HEK293 (cell line): ENCODE results near the gene PROX2.

Experiments used
- CTCF ChIA-PET: fragments of 350-600 bp; formaldehyde crosslinking; extraction: SDS; loops from one replicate; lab custom pipeline; 2021; ENCODE audit warnings: antibody characterized with exemption; lab: Yijun Ruan, JAX
- POLR2A ChIA-PET: fragments of 300-600 bp; formaldehyde crosslinking; extraction: SDS; loops from one replicate; lab custom pipeline; 2020; ENCODE audit warnings: antibody characterized with exemption, inconsistent platforms; lab: Yijun Ruan, JAX
- H3K27ac ChIP-seq: fragments of 200-500 bp; sonication (Bioruptor generic); 2 replicates; pipeline ENCODE4 v1.5.1; 2014; ENCODE audit warnings: low read depth, low read length, control low read depth, inconsistent platforms; ENCODE audit errors: extremely low read depth
- H3K36me3 ChIP-seq, 2 experiments: fragments of 200-500 bp in 1 of 2; sonication (Bioruptor generic) in 1 of 2; 1 replicate in 1 of 2; 2 replicates in 1 of 2; pipeline ENCODE4 v1.5.1; 2014 to 2017; ENCODE audit warnings: inconsistent platforms in 2 of 2, low read length in 2 of 2; ENCODE audit not compliant: control insufficient read depth in 2 of 2, insufficient read depth in 1 of 2
- H3K4me1 ChIP-seq: fragments of 200-500 bp; sonication (Bioruptor generic); 2 replicates; pipeline ENCODE4 v1.5.1; 2014; ENCODE audit warnings: mild to moderate bottlenecking, low read length, inconsistent platforms; ENCODE audit not compliant: control insufficient read depth, insufficient read depth
- H3K4me3 ChIP-seq: 2 replicates; pipeline ENCODE4 v1.5.1; 2011; ENCODE audit warnings: low read depth, mild to moderate bottlenecking, control low read depth, low read length, moderate library complexity
- H3K9me3 ChIP-seq: fragments of 200-500 bp; sonication (Bioruptor generic); 2 replicates; pipeline ENCODE4 v1.5.1; 2014; ENCODE audit warnings: low read depth, low read length, inconsistent platforms; ENCODE audit not compliant: control insufficient read depth, insufficient read depth
- ELK4 ChIP-seq: IDR thresholded peaks from 2 replicates; pipeline ENCODE4 v1.6.1; 2011; ENCODE audit warnings: mild to moderate bottlenecking, low read depth, low read length, borderline replicate concordance
- KLF16 ChIP-seq: fragments of 450-650 bp; formaldehyde crosslinking; IDR thresholded peaks from 2 replicates; pipeline ENCODE4 v1.5.1; 2017; ENCODE audit warnings: missing biosample characterization, missing genetic modification characterization
- ZBTB1 ChIP-seq: fragments of 450-650 bp; formaldehyde crosslinking; IDR thresholded peaks from 2 replicates; pipeline ENCODE4 v1.5.1; 2016; ENCODE audit warnings: missing biosample characterization, missing genetic modification characterization
- ZFP69B ChIP-seq: fragments of 450-650 bp; formaldehyde crosslinking; IDR thresholded peaks from 2 replicates; pipeline ENCODE4 v1.5.1; 2016; ENCODE audit warnings: missing biosample characterization, missing genetic modification characterization
- ZNF132 ChIP-seq: fragments of 450-650 bp; formaldehyde crosslinking; IDR thresholded peaks from 2 replicates; pipeline ENCODE4 v1.5.1; 2017; ENCODE audit warnings: missing biosample characterization, missing genetic modification characterization, borderline replicate concordance
- ZNF280D ChIP-seq: fragments of 450-650 bp; formaldehyde crosslinking; IDR thresholded peaks from 2 replicates; pipeline ENCODE4 v1.5.1; 2016; ENCODE audit warnings: missing biosample characterization, missing genetic modification characterization
- ZNF302 ChIP-seq: fragments of 450-650 bp; formaldehyde crosslinking; IDR thresholded peaks from 2 replicates; pipeline ENCODE4 v1.5.1; 2016; ENCODE audit warnings: missing biosample characterization, missing genetic modification characterization, low read depth
- ZNF571 ChIP-seq: fragments of 450-650 bp; formaldehyde crosslinking; IDR thresholded peaks from 2 replicates; pipeline ENCODE4 v1.5.0; 2017; ENCODE audit warnings: missing biosample characterization, missing genetic modification characterization
- ZNF768 ChIP-seq: fragments of 450-650 bp; formaldehyde crosslinking; IDR thresholded peaks from 2 replicates; pipeline ENCODE4 v1.5.1; 2018; ENCODE audit warnings: missing biosample characterization, mild to moderate bottlenecking, missing genetic modification characterization
- ZNF791 ChIP-seq: fragments of 450-650 bp; formaldehyde crosslinking; IDR thresholded peaks from 2 replicates; pipeline ENCODE4 v1.5.1; 2016; ENCODE audit warnings: missing biosample characterization, missing genetic modification characterization
- ZNF830 ChIP-seq: fragments of 450-650 bp; IDR thresholded peaks from 2 replicates; pipeline ENCODE4 v1.5.0; 2018; ENCODE audit warnings: missing biosample characterization, missing genetic modification characterization, low read depth, mild to moderate bottlenecking, moderate library complexity
- ZNF843 ChIP-seq: fragments of 450-650 bp; formaldehyde crosslinking; IDR thresholded peaks from 2 replicates; pipeline ENCODE4 v1.5.1; 2016; ENCODE audit warnings: missing biosample characterization, missing genetic modification characterization
- ZSCAN30 ChIP-seq: fragments of 450-650 bp; IDR thresholded peaks from 2 replicates; pipeline ENCODE4 v1.5.1; 2018; ENCODE audit warnings: missing biosample characterization, mild to moderate bottlenecking, missing genetic modification characterization, moderate library complexity
- TF ChIP-seq, protein P1 (sequence below): sonication (generic); formaldehyde crosslinking; IDR thresholded peaks from 2 replicates; pipeline ENCODE4 v1.8.1; 2022; ENCODE audit warnings: mild to moderate bottlenecking, moderate library complexity, missing genetic modification reagents
- TF ChIP-seq, protein P2 (sequence below): fragments of 450-650 bp; formaldehyde crosslinking; IDR thresholded peaks from 2 replicates; pipeline ENCODE4 v1.5.1; 2016; ENCODE audit warnings: missing biosample characterization, missing genetic modification characterization

The PROX2 gene

GRCh38 chr14:74879427-74880182, 3.7 kb upstream of the PROX2 start:
- ChIA-PET CTCF (interaction anchor here (0.6 to 4.7 kb wide), 8 partner anchors 10 to 511 kb away, joined by 3 to 31 read pairs (median 6); no protein-coding TSS in a partner anchor), POLR2A (interaction anchor here (0.5 to 0.7 kb wide), 2 partner anchors 9 to 197 kb away, joined by 3 to 4 read pairs; no protein-coding TSS in a partner anchor)
- no peak overlapping the region for H3K27ac ChIP-seq
- H3K4me3 ChIP-seq: no peak overlapping the region
- H3K9me3 ChIP-seq: no peaks in the 10 kb centered on the region
- H3K4me1 ChIP-seq: peaks cover 14% of the 10 kb centered on the region; the same call in 1 of the 2 replicates
- TF ChIP-seq ZBTB1: no peak
- TF ChIP-seq, protein P1, sequence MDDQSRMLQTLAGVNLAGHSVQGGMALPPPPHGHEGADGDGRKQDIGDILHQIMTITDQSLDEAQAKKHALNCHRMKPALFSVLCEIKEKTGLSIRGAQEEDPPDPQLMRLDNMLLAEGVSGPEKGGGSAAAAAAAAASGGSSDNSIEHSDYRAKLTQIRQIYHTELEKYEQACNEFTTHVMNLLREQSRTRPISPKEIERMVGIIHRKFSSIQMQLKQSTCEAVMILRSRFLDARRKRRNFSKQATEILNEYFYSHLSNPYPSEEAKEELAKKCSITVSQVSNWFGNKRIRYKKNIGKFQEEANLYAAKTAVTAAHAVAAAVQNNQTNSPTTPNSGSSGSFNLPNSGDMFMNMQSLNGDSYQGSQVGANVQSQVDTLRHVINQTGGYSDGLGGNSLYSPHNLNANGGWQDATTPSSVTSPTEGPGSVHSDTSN: no peak
- no peak for TF ChIP-seq ZNF132
- TF ChIP-seq, protein P2, sequence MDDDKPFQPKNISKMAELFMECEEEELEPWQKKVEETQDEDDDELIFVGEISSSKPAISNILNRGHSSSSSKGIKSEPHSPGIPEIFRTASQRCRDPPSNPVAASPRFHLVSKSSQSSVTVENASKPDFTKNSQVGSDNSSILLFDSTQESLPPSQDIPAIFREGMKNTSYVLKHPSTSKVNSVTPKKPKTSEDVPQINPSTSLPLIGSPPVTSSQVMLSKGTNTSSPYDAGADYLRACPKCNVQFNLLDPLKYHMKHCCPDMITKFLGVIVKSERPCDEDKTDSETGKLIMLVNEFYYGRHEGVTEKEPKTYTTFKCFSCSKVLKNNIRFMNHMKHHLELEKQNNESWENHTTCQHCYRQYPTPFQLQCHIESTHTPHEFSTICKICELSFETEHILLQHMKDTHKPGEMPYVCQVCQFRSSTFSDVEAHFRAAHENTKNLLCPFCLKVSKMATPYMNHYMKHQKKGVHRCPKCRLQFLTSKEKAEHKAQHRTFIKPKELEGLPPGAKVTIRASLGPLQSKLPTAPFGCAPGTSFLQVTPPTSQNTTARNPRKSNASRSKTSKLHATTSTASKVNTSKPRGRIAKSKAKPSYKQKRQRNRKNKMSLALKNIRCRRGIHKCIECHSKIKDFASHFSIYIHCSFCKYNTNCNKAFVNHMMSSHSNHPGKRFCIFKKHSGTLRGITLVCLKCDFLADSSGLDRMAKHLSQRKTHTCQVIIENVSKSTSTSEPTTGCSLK (tag by site-specific recombination): no peak
- TF ChIP-seq ZNF280D (tag by site-specific recombination): no peak
- TF ChIP-seq ZNF791: no peak
- TF ChIP-seq ZSCAN30 (tag by site-specific recombination): no peak
- no peak for TF ChIP-seq ZNF843
- TF ChIP-seq ZFP69B (tag by site-specific recombination): no peak
- TF ChIP-seq ZNF571: no peak
- no peak for TF ChIP-seq ZNF830 (tag by site-specific recombination)
- no peak for TF ChIP-seq ZNF302
- peaks cover 4 to 11% of the 10 kb centered on the region in 2 experiments; a peak in 2 of 3 replicates for H3K36me3 ChIP-seq

DNA sequence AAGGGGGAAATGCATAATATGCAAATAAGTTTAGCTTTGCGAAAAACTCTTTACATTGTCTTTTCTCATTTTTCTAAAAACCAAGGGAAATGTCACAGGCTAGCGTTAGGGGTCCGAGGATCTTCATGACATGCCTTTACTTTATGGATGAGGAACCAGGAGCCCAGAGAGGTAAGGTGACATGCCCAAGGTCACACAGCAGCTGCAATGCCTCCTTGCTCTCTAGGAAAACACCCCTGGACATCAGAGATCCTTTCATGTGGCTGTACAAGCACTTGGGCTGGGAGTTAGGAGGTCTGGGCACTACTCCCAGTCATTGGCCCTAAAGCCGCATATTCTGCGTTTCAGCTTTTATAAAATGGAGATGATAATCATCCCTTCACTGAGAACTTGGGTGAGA, 741 bp downstream of the PROX2 start:
- POLR2A ChIA-PET: no interaction called here
- H3K27ac ChIP-seq: no peak overlapping the region
- no peak overlapping the region for H3K4me3 ChIP-seq
- H3K4me1 ChIP-seq: no peaks in the 10 kb centered on the region
- CTCF ChIA-PET: interaction anchor here (0.7 to 6.8 kb wide), 4 partner anchors 14 to 410 kb away, joined by 3 to 49 read pairs (median 4); no protein-coding TSS in a partner anchor
- TF ChIP-seq ZNF768 (tag by site-specific recombination): 0 out of 2 replicates have a peak, but pooled peaks have one; percentile 30
- TF ChIP-seq ELK4: no peak
- no peak for TF ChIP-seq KLF16 (tag by site-specific recombination)
- H3K36me3 ChIP-seq: no peaks in the 10 kb centered on the region
- H3K9me3 ChIP-seq: no peaks in the 10 kb centered on the region
